ENCODE data around the gene PATJ.

DNA sequence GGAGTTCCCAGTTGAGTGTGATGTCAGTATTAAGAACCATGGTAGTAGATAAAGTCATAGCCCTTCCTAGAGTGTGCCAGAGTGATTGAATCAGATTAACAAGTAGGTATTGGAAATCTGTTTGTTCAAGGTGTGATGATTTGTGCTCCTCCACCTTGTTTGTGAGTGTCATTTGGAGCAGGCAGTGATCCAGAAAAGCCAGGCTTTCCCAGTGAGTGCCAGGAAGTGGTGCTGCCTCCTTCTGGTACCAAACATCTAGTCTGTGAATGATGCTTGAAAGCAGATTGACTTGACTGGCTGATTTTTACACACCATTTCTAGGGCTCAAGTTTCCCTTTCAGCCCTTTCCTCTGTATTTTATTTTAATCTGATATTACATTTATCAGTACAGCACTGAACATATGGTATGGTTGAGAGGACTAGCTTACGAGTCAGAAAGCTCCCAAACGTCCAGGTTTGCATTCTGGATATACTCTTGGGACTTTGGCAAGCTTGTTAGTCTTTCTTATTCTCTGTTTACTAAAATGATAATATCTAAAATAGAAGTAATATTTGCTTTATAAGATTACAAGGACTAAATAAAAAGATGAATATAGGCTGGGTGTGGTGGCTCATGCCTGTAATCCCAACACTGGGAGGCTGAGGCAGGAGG lies 100.7 kb downstream of the PATJ start:
- TF ChIP-seq, protein P1, sequence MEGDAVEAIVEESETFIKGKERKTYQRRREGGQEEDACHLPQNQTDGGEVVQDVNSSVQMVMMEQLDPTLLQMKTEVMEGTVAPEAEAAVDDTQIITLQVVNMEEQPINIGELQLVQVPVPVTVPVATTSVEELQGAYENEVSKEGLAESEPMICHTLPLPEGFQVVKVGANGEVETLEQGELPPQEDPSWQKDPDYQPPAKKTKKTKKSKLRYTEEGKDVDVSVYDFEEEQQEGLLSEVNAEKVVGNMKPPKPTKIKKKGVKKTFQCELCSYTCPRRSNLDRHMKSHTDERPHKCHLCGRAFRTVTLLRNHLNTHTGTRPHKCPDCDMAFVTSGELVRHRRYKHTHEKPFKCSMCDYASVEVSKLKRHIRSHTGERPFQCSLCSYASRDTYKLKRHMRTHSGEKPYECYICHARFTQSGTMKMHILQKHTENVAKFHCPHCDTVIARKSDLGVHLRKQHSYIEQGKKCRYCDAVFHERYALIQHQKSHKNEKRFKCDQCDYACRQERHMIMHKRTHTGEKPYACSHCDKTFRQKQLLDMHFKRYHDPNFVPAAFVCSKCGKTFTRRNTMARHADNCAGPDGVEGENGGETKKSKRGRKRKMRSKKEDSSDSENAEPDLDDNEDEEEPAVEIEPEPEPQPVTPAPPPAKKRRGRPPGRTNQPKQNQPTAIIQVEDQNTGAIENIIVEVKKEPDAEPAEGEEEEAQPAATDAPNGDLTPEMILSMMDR (IDR thresholded peaks at IDR 0.05) = peak; percentile 37
- TF ChIP-seq EP300 (IDR thresholded peaks at IDR 0.05; ENCODE audit: borderline replicate concordance in 1 of 2, low read depth in 1 of 2, low read length in 1 of 2) = no peak
- TF ChIP-seq SMC3 (IDR thresholded peaks at IDR 0.05; ENCODE audit: low read depth, low read length) = peak; percentile 34
- TF ChIP-seq RFX5 (IDR thresholded peaks at IDR 0.05; ENCODE audit: low read length) = no peak
- TF ChIP-seq TCF12 (IDR thresholded peaks at IDR 0.05) = no peak
- TF ChIP-seq, protein P2, sequence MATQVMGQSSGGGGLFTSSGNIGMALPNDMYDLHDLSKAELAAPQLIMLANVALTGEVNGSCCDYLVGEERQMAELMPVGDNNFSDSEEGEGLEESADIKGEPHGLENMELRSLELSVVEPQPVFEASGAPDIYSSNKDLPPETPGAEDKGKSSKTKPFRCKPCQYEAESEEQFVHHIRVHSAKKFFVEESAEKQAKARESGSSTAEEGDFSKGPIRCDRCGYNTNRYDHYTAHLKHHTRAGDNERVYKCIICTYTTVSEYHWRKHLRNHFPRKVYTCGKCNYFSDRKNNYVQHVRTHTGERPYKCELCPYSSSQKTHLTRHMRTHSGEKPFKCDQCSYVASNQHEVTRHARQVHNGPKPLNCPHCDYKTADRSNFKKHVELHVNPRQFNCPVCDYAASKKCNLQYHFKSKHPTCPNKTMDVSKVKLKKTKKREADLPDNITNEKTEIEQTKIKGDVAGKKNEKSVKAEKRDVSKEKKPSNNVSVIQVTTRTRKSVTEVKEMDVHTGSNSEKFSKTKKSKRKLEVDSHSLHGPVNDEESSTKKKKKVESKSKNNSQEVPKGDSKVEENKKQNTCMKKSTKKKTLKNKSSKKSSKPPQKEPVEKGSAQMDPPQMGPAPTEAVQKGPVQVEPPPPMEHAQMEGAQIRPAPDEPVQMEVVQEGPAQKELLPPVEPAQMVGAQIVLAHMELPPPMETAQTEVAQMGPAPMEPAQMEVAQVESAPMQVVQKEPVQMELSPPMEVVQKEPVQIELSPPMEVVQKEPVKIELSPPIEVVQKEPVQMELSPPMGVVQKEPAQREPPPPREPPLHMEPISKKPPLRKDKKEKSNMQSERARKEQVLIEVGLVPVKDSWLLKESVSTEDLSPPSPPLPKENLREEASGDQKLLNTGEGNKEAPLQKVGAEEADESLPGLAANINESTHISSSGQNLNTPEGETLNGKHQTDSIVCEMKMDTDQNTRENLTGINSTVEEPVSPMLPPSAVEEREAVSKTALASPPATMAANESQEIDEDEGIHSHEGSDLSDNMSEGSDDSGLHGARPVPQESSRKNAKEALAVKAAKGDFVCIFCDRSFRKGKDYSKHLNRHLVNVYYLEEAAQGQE (IDR thresholded peaks at IDR 0.05; ENCODE audit: low read depth, low read length) = no peak
- TF ChIP-seq RAD21 (IDR thresholded peaks at IDR 0.05; ENCODE audit: low read length) = peak; percentile 44; the same call in 1 of the 2 replicates
- TF ChIP-seq YY1 (IDR thresholded peaks at IDR 0.05; ENCODE audit: low read depth) = no peak
- TF ChIP-seq POLR2AphosphoS5 (IDR thresholded peaks at IDR 0.05; ENCODE audit: low read depth, low read length) = no peak
- TF ChIP-seq SIN3A (IDR thresholded peaks at IDR 0.05; ENCODE audit: borderline replicate concordance, low read depth, low read length) = no peak
- no peak for TF ChIP-seq CHD2 (IDR thresholded peaks at IDR 0.05; ENCODE audit: low read length, partially characterized antibody)
- TF ChIP-seq GABPA (IDR thresholded peaks at IDR 0.05; ENCODE audit: low read depth) = no peak
- no peak for TF ChIP-seq JUND (IDR thresholded peaks at IDR 0.05)
- TF ChIP-seq, protein P3, sequence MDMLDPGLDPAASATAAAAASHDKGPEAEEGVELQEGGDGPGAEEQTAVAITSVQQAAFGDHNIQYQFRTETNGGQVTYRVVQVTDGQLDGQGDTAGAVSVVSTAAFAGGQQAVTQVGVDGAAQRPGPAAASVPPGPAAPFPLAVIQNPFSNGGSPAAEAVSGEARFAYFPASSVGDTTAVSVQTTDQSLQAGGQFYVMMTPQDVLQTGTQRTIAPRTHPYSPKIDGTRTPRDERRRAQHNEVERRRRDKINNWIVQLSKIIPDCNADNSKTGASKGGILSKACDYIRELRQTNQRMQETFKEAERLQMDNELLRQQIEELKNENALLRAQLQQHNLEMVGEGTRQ (IDR thresholded peaks at IDR 0.05; ENCODE audit: borderline replicate concordance, low read depth, low read length) = no peak

Measured in SK-N-SH (cell line).